ENCODE results near the gene F11R.
"Not testable (repeated sequence)": the region's sequence is repeated elsewhere in the genome, so short reads cannot be mapped to it uniquely, and the experiment has no call there.

F11R gene

DNA sequence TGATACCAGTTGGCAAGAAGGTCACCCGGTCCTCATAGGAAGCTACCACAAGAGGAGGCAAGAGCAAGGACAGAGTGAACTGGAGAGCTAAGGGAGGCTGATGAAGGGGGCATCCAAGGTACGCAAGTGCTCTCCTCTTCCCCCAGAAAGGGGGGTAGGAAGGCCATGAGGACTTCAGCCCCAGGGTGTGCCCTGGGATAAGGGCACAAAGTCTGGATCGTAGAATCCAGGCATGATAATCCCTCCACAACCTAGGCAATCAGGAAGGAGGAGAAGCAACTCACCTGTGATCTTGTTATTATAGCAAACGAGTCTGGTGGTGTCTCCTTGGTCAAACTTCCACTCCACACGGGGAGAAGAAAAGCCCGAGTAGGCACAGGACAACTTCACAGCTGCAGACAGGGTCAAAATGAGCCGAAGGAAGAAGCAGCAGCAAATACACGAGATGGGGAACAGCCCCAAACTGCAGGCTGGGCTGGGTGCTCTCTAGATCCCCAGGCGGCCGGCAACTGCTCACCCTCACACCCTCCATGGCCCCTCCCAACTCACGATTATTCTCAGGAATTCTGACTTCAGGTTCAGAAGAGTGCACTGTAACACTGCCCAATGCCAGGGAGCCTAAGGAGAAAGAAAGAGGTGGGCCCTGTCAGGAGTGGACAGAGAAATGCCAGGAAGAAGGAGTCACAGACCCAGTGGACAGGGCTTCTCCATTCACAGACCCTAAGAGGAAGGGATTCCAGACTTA is 20.0 kb downstream of the F11R start:
- peaks cover 0 to 31% (median 28%) of the 10 kb centered on the region in 5 donors for H3K36me3 ChIP-seq (ENCODE audit: control insufficient read depth in 5 of 5, insufficient read depth in 5 of 5, low read length in 5 of 5)
- no peak overlapping the region for H3K9ac ChIP-seq (ENCODE audit: low read length in 5 of 5)
- H3K4me1 ChIP-seq (ENCODE audit: control insufficient read depth in 5 of 5, insufficient read depth in 5 of 5, low read length in 5 of 5), result peaks cover 2 to 18% (median 13%) of the 10 kb centered on the region in 5 donors
- H3K27me3 ChIP-seq (ENCODE audit: control insufficient read depth in 5 of 5, insufficient read depth in 4 of 5, low read length in 5 of 5), result no peaks in the 10 kb centered on the region
- H3K9me3 ChIP-seq (ENCODE audit: control insufficient read depth in 5 of 5, low read length in 5 of 5), result no peaks in the 10 kb centered on the region
- H3K4me3 ChIP-seq (ENCODE audit: low read depth in 1 of 5, low read length in 5 of 5), result no peak overlapping the region
- H3K27ac ChIP-seq (ENCODE audit: low read depth, low read length), result no peak overlapping the region

DNA sequence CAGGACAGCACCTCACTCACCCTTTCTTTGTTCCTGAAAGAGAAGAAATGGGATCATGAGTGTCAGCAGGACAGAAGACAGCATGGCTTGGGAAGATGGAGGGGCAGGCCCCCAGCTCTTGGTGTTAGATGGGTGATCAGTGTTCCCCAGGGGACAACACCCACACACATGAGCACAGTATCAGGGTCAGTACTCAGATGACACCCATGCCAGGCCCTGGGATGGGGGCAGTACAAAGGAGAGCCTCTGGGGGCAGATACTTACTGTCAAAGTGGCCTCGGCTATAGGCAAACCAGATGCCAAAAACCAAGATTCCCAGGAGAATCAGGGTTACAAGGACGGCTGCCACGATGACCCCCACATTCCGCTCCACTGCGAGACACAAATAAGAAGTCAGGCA is 21.6 kb downstream of the F11R start:
- no peak overlapping the region for H3K9ac ChIP-seq (ENCODE audit: low read length in 5 of 5)
- H3K27me3 ChIP-seq (ENCODE audit: control insufficient read depth in 5 of 5, insufficient read depth in 4 of 5, low read length in 5 of 5), result no peaks in the 10 kb centered on the region
- H3K9me3 ChIP-seq (ENCODE audit: control insufficient read depth in 5 of 5, low read length in 5 of 5), result no peaks in the 10 kb centered on the region
- H3K27ac ChIP-seq (ENCODE audit: low read depth, low read length), result peak overlapping the region; percentile 79
- H3K4me3 ChIP-seq (ENCODE audit: low read depth in 1 of 5, low read length in 5 of 5), result no peak overlapping the region
- peaks cover 2 to 18% (median 13%) of the 10 kb centered on the region in 5 donors for H3K4me1 ChIP-seq (ENCODE audit: control insufficient read depth in 5 of 5, insufficient read depth in 5 of 5, low read length in 5 of 5)
- peaks cover 0 to 31% (median 28%) of the 10 kb centered on the region in 5 donors for H3K36me3 ChIP-seq (ENCODE audit: control insufficient read depth in 5 of 5, insufficient read depth in 5 of 5, low read length in 5 of 5)

- H3K4me1 ChIP-seq (ENCODE audit: control insufficient read depth in 5 of 5, insufficient read depth in 5 of 5, low read length in 5 of 5), result peaks cover 2 to 18% (median 13%) of the 10 kb centered on the region in 5 donors
- peaks cover 0 to 31% (median 28%) of the 10 kb centered on the region in 5 donors for H3K36me3 ChIP-seq (ENCODE audit: control insufficient read depth in 5 of 5, insufficient read depth in 5 of 5, low read length in 5 of 5)
- H3K9me3 ChIP-seq (ENCODE audit: control insufficient read depth in 5 of 5, low read length in 5 of 5), result no peaks in the 10 kb centered on the region
- H3K27ac ChIP-seq (ENCODE audit: low read depth, low read length), result peak overlapping the region; percentile 79
- peak overlapping the region in 3 of 5 donors; percentile 23 to 55 (median 27) for H3K9ac ChIP-seq (ENCODE audit: low read length in 5 of 5)
- H3K27me3 ChIP-seq (ENCODE audit: control insufficient read depth in 5 of 5, insufficient read depth in 4 of 5, low read length in 5 of 5), result no peaks in the 10 kb centered on the region
- no peak overlapping the region for H3K4me3 ChIP-seq (ENCODE audit: low read depth in 1 of 5, low read length in 5 of 5)
These were observed 23.5 kb downstream of the F11R start for GRCh38 chr1:160997323-160998038.

DNA sequence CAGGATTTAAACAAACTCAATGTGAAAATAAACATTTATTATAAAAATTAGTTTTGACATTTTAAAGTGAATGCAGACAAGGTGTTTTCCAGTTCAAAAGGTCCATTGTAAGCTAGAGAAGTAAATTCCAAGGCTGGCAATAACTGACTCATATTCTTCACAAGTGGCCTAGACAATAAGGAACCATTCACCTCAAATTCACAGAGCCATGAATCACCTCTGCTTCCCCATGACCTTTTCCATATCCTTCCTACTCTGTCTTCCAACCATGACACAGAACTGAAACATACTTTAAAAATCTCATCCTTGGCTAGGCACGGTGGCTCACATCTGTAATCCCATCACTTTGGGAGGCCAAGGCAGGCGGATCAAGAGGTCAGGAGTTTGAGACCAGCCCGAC is 24.8 kb downstream of the F11R start:
- Histone ChIP-seq H3K4me3 (ENCODE audit: low read depth in 1 of 5, low read length in 5 of 5) (no peak overlapping the region), H3K4me1 (ENCODE audit: control insufficient read depth in 5 of 5, insufficient read depth in 5 of 5, low read length in 5 of 5) (peaks cover 2 to 13% (median 6%) of the 10 kb centered on the region in 5 donors), H3K27me3 (ENCODE audit: control insufficient read depth in 5 of 5, insufficient read depth in 4 of 5, low read length in 5 of 5) (no peaks in the 10 kb centered on the region), H3K27ac (ENCODE audit: low read depth, low read length) (peak overlapping the region; percentile 14), H3K9me3 (ENCODE audit: control insufficient read depth in 5 of 5, low read length in 5 of 5) (no peaks in the 10 kb centered on the region), H3K9ac (ENCODE audit: low read length in 5 of 5) (no peak overlapping the region), H3K36me3 (ENCODE audit: control insufficient read depth in 5 of 5, insufficient read depth in 5 of 5, low read length in 5 of 5) (peaks cover 0 to 31% (median 28%) of the 10 kb centered on the region in 5 donors)

DNA sequence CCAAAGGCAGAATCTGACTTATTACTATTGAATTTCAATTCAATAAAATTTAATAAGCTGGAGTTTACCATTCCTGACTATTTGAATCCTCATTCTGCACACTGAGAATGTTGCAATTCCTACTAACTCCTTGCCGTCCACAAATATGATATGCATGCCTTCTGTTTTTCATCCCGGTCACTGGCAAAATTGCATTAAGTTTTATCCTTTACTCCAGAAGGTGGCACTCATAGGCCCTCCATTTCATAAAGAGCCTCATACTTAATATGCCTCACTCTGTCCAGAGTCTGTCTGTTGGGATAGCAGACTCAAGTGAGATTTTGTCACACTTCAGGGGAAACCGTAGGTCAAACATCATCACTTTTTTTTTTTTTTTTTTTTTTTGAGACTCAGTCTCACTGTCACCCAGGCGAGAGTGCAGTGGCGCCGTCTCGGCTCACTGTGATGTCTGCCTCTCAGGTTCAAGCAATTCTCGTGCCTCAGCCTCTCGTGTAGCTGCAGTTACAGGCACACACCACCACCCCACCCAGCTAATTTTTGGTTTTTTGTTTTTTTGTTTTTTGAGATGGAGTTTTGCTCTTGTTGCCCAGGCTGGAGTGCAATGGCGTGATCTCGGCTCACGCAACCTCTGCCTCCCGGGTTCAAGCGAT is 27.3 kb downstream of the F11R start:
- no peak overlapping the region for H3K4me3 ChIP-seq (ENCODE audit: low read depth in 1 of 5, low read length in 5 of 5)
- no peaks in the 10 kb centered on the region for H3K9me3 ChIP-seq (ENCODE audit: control insufficient read depth in 5 of 5, low read length in 5 of 5)
- peaks cover 2 to 19% (median 11%) of the 10 kb centered on the region in 5 donors for H3K4me1 ChIP-seq (ENCODE audit: control insufficient read depth in 5 of 5, insufficient read depth in 5 of 5, low read length in 5 of 5)
- H3K36me3 ChIP-seq (ENCODE audit: control insufficient read depth in 5 of 5, insufficient read depth in 5 of 5, low read length in 5 of 5), result peaks cover 0 to 6% (median 5%) of the 10 kb centered on the region in 5 donors
- H3K27me3 ChIP-seq (ENCODE audit: control insufficient read depth in 5 of 5, insufficient read depth in 4 of 5, low read length in 5 of 5), result no peaks in the 10 kb centered on the region
- no peak overlapping the region for H3K27ac ChIP-seq (ENCODE audit: low read depth, low read length)
- H3K9ac ChIP-seq (ENCODE audit: low read length in 5 of 5), result no peak overlapping the region

DNA sequence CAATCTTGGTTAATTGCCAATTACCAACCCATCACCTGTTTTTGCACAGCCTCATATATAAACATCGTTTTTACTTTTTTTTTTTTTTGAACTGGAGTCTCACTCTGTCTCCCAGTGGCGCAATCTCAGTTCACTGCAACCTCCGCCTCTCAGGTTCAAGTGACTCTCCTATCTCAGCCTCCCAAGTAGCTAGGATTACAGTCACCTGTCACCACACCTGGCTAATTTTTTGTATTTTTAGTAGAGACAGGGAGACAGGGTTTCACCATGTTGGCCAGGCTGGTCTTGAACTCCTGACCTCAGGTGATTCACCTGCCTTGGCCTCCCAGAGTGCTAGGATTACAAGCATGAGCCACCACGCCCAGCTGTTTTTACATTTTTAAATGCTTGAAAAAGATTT is 28.9 kb downstream of the F11R start:
- not testable (repeated sequence) for H3K27ac ChIP-seq (ENCODE audit: low read depth, low read length); H3K9me3 ChIP-seq (ENCODE audit: control insufficient read depth in 5 of 5, low read length in 5 of 5); H3K27me3 ChIP-seq (ENCODE audit: control insufficient read depth in 5 of 5, insufficient read depth in 4 of 5, low read length in 5 of 5); H3K4me3 ChIP-seq (ENCODE audit: low read depth in 1 of 5, low read length in 5 of 5); H3K9ac ChIP-seq (ENCODE audit: low read length in 5 of 5); H3K4me1 ChIP-seq (ENCODE audit: control insufficient read depth in 5 of 5, insufficient read depth in 5 of 5, low read length in 5 of 5); H3K36me3 ChIP-seq (ENCODE audit: control insufficient read depth in 5 of 5, insufficient read depth in 5 of 5, low read length in 5 of 5)

GRCh38 chr1:160987359-160988050 is 33.4 kb downstream of the F11R start:
- H3K27ac ChIP-seq (ENCODE audit: low read depth, low read length), result no peak overlapping the region
- no peak overlapping the region for H3K9ac ChIP-seq (ENCODE audit: low read length in 5 of 5)
- no peaks in the 10 kb centered on the region for H3K36me3 ChIP-seq (ENCODE audit: control insufficient read depth in 5 of 5, insufficient read depth in 5 of 5, low read length in 5 of 5)
- H3K9me3 ChIP-seq (ENCODE audit: control insufficient read depth in 5 of 5, low read length in 5 of 5), result no peaks in the 10 kb centered on the region
- H3K27me3 ChIP-seq (ENCODE audit: control insufficient read depth in 5 of 5, insufficient read depth in 4 of 5, low read length in 5 of 5), result peaks cover 0 to under 1% (median 0%) of the 10 kb centered on the region in 5 donors
- peaks cover 0 to 8% (median 4%) of the 10 kb centered on the region in 5 donors for H3K4me1 ChIP-seq (ENCODE audit: control insufficient read depth in 5 of 5, insufficient read depth in 5 of 5, low read length in 5 of 5)
- no peak overlapping the region for H3K4me3 ChIP-seq (ENCODE audit: low read depth in 1 of 5, low read length in 5 of 5)

GRCh38 chr1:160985723-160986122 is 35.2 kb downstream of the F11R start:
- H3K4me3 ChIP-seq (ENCODE audit: low read depth in 1 of 5, low read length in 5 of 5), result no peak overlapping the region
- peaks cover 3 to 12% (median 8%) of the 10 kb centered on the region in 5 donors for H3K27me3 ChIP-seq (ENCODE audit: control insufficient read depth in 5 of 5, insufficient read depth in 4 of 5, low read length in 5 of 5)
- H3K9me3 ChIP-seq (ENCODE audit: control insufficient read depth in 5 of 5, low read length in 5 of 5), result no peaks in the 10 kb centered on the region
- H3K9ac ChIP-seq (ENCODE audit: low read length in 5 of 5), result no peak overlapping the region
- no peak overlapping the region for H3K27ac ChIP-seq (ENCODE audit: low read depth, low read length)
- no peaks in the 10 kb centered on the region for H3K36me3 ChIP-seq (ENCODE audit: control insufficient read depth in 5 of 5, insufficient read depth in 5 of 5, low read length in 5 of 5)
- peaks cover 0 to 18% (median 16%) of the 10 kb centered on the region in 5 donors for H3K4me1 ChIP-seq (ENCODE audit: control insufficient read depth in 5 of 5, insufficient read depth in 5 of 5, low read length in 5 of 5)

GRCh38 chr1:160981584-160982411 is 39.2 kb downstream of the F11R start:
- Histone ChIP-seq H3K27ac (ENCODE audit: low read depth, low read length) (no peak overlapping the region), H3K9ac (ENCODE audit: low read length in 5 of 5) (peak overlapping the region in 1 of 5 donors; percentile 41), H3K9me3 (ENCODE audit: control insufficient read depth in 5 of 5, low read length in 5 of 5) (no peaks in the 10 kb centered on the region), H3K36me3 (ENCODE audit: control insufficient read depth in 5 of 5, insufficient read depth in 5 of 5, low read length in 5 of 5) (no peaks in the 10 kb centered on the region), H3K4me1 (ENCODE audit: control insufficient read depth in 5 of 5, insufficient read depth in 5 of 5, low read length in 5 of 5) (peaks cover 0 to 12% (median 11%) of the 10 kb centered on the region in 5 donors), H3K27me3 (ENCODE audit: control insufficient read depth in 5 of 5, insufficient read depth in 4 of 5, low read length in 5 of 5) (peaks cover 3 to 12% (median 10%) of the 10 kb centered on the region in 5 donors), H3K4me3 (ENCODE audit: low read depth in 1 of 5, low read length in 5 of 5) (peak overlapping the region in 2 of 5 donors; percentile 42 to 44)
